GM19239 (cell line): ENCODE data around the gene DAZL.

Source experiments
- DNase-seq: peaks from one replicate; pipeline ENCODE4 v3.0.0; 2011; ENCODE audit warnings: low spot score; ENCODE audit not compliant: insufficient read length
- FAIRE-seq: peaks from 2 replicates; lab custom pipeline; 2011; peaks lifted over from hg19 to GRCh38; lab: Jason Lieb, UNC

DAZL gene

GRCh38 chr3:16546186-16547010 lies 58.8 kb downstream of the DAZL start:
- FAIRE-seq (no peak), DNase-seq (no peak)

DNA sequence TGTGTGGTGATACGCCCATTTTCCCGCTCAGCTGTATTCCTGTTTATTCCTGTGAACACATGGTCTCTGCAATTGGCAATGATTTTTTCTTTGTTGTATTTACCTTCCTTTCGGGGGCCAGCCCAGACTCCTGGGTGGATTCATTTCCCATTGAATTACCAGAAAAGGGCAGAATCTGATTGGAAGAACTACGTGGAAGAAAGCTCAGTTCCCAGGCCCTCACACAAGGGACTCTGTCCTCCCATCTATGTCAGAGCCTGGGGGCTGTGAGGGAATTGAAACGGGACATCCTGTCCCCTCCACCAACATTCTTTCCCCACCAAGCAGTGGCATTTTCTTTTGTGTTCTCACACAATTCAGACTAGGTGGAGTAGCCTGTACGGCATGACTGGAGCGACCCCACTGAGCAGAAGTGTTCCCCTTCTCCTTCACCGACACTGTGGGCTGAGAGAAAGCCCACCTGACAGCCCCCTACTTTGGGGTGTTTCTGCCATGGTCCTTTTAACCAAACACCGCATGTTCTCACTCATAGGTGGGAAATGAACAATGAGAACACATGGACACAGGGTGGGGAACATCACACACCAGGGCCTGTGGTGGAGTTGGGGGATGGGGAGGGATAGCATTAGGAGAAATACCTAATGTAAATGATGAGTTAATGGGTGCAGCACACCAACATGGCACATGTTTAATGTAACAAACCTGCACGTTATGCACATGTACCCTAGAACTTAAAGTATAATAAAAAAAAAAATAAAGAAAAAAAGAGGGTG lies 59.6 kb downstream of the DAZL start:
- DNase-seq, result no peak
- no peak for FAIRE-seq

- FAIRE-seq, result no peak
- no peak for DNase-seq
Measured at GRCh38 chr3:16543242-16543864, 61.9 kb downstream of the DAZL start.

DNA sequence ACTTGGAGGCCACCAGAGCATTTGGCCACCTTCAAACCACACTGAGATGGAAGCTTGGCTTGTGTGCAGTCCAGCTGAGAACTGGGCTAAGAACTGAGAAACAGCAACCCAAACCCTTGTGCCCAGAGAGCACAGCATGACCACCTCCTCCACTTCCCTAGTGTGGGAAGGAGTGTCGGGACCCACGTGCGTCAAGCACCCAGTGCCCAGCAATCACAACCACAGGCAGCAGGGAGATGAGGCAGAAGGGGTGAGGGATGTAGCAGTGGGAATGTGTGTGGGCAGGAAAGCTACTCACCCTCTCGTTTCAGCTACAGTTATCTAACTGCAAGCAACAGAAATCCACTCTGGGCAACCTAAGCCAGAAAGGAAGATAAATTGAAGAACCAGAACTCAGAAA lies 66.7 kb downstream of the DAZL start:
- DNase-seq (no peak), FAIRE-seq (no peak)

- DNase-seq (no peak), FAIRE-seq (no peak)
Measured at GRCh38 chr3:16536996-16537395, 68.2 kb downstream of the DAZL start.
